Neural progenitor cell (in vitro differentiated cells): ENCODE data around the gene PROSER1. TPM values are rescaled to one million over a fixed set of nuclear protein-coding genes. Genes with fewer than 3 reads are reported as not detected.
A peak's percentile ranks its signal among the peaks of the same experiment; 100 is the strongest.

Experiments
- DNase-seq: peaks from one replicate; pipeline ENCODE4 v3.0.0-alpha.2; 2016; ENCODE audit warnings: low spot score
- H2AFZ ChIP-seq: fragments of 200-600 bp; sonication (generic); replicated peaks from 2 replicates; pipeline ENCODE4 v1.6.1; 2016; ENCODE audit warnings: antibody characterized with exemption
- H3F3A ChIP-seq: fragments of 200-600 bp; sonication (generic); 2 replicates; pipeline ENCODE4 v1.6.1; 2016; ENCODE audit warnings: antibody characterized with exemption, low read depth
- H3K27ac ChIP-seq: fragments of 200-600 bp; sonication (generic); 2 replicates; pipeline ENCODE4 v1.5.1; 2016; ENCODE audit warnings: mild to moderate bottlenecking
- H3K27me3 ChIP-seq: fragments of 200-600 bp; sonication (generic); 2 replicates; pipeline ENCODE4 v1.6.1; 2016; ENCODE audit warnings: mild to moderate bottlenecking, moderate library complexity
- H3K36me3 ChIP-seq: fragments of 200-600 bp; sonication (generic); 2 replicates; pipeline ENCODE4 v1.5.1; 2016
- H3K4me1 ChIP-seq: fragments of 200-600 bp; sonication (generic); 2 replicates; pipeline ENCODE4 v1.6.1; 2016; ENCODE audit warnings: mixed run types
- H3K4me2 ChIP-seq: fragments of 200-600 bp; sonication (generic); 2 replicates; pipeline ENCODE4 v1.6.1; 2016
- H3K4me3 ChIP-seq: fragments of 200-600 bp; sonication (generic); 2 replicates; pipeline ENCODE4 v1.5.1; 2016
- H3K79me2 ChIP-seq: fragments of 200-600 bp; sonication (generic); 2 replicates; pipeline ENCODE4 v1.6.1; 2016; ENCODE audit warnings: low read depth
- H3K9ac ChIP-seq: fragments of 200-600 bp; sonication (generic); 2 replicates; pipeline ENCODE4 v1.6.1; 2016
- H3K9me3 ChIP-seq: fragments of 200-600 bp; sonication (generic); 2 replicates; pipeline ENCODE4 v1.5.1; 2016; ENCODE audit warnings: low read depth
- H4K20me1 ChIP-seq: fragments of 200-600 bp; sonication (generic); 2 replicates; pipeline ENCODE4 v1.6.1; 2016; ENCODE audit warnings: low read depth
- H3K27ac Mint-ChIP-seq: 3 replicates; pipeline ENCODE4 v1.8.0; 2021; ENCODE audit warnings: mixed read lengths
- H3K27me3 Mint-ChIP-seq: 2 replicates; pipeline ENCODE4 v1.8.0; 2022; ENCODE audit warnings: low read depth, mild to moderate bottlenecking, inconsistent platforms, moderate library complexity, mixed read lengths; ENCODE audit not compliant: insufficient read depth
- H3K36me3 Mint-ChIP-seq: 3 replicates; pipeline ENCODE4 v1.8.0; 2021; ENCODE audit warnings: mixed read lengths
- H3K4me1 Mint-ChIP-seq: 3 replicates; pipeline ENCODE4 v1.8.0; 2021; ENCODE audit warnings: mixed read lengths
- H3K4me3 Mint-ChIP-seq: 3 replicates; pipeline ENCODE4 v1.8.0; 2021; ENCODE audit warnings: mild to moderate bottlenecking, moderate library complexity, mixed read lengths
- H3K9me3 Mint-ChIP-seq: 3 replicates; pipeline ENCODE4 v1.8.0; 2020; ENCODE audit warnings: mixed read lengths
- CTCF ChIP-seq: fragments of 200-600 bp; sonication (generic); IDR thresholded peaks from 2 replicates; pipeline ENCODE4 v1.5.1; 2017; ENCODE audit warnings: antibody characterized with exemption, mild to moderate bottlenecking
- EZH2 ChIP-seq: fragments of 200-600 bp; sonication (generic); IDR thresholded peaks from 2 replicates; pipeline ENCODE4 v1.6.1; 2017; ENCODE audit warnings: antibody characterized with exemption, mild to moderate bottlenecking, moderate library complexity
- EZH2phosphoT487 ChIP-seq: fragments of 200-600 bp; sonication (generic); IDR thresholded peaks from 2 replicates; pipeline ENCODE4 v1.6.1; 2017; ENCODE audit warnings: antibody characterized with exemption
- total RNA-seq: library from RNA; depleted of rRNA; stranded (reverse); fragments of >200 nt; gene quantifications from 2 replicates; pipeline ENCODE4 v1.2.3, GENCODE V29; 2015; ENCODE audit warnings: low replicate concordance

PROSER1 gene
- total RNA-seq, 1 donor from 2014 or later = 72.0 TPM

GRCh38 chr13:39020853-39021462 is 16.9 kb downstream of the PROSER1 start:
- H3K27ac Mint-ChIP-seq = no peak overlapping the region
- peaks cover 24% of the 10 kb centered on the region for H3K36me3 Mint-ChIP-seq
- H3K4me1 Mint-ChIP-seq = no peaks in the 10 kb centered on the region

GRCh38 chr13:39016787-39017186 is 21.1 kb downstream of the PROSER1 start:
- no peak overlapping the region for H2AFZ ChIP-seq
- DNase-seq = peak; percentile 68
- H3K36me3 ChIP-seq = peaks cover 18% of the 10 kb centered on the region
- TF ChIP-seq EZH2 (no peak), CTCF (peak; percentile 75), EZH2phosphoT487 (no peak)
- H3K27ac Mint-ChIP-seq = no peak overlapping the region
- no peak overlapping the region for H3K9ac ChIP-seq
- no peaks in the 10 kb centered on the region for H3K4me1 Mint-ChIP-seq
- no peaks in the 10 kb centered on the region for H3K9me3 Mint-ChIP-seq
- no peak overlapping the region for H3K27ac ChIP-seq
- peaks cover 6% of the 10 kb centered on the region for H4K20me1 ChIP-seq
- H3K36me3 Mint-ChIP-seq = peaks cover 27% of the 10 kb centered on the region
- no peaks in the 10 kb centered on the region for H3K27me3 Mint-ChIP-seq
- H3K4me3 ChIP-seq = no peak overlapping the region
- H3K79me2 ChIP-seq = no peaks in the 10 kb centered on the region
- H3K27me3 ChIP-seq = no peaks in the 10 kb centered on the region
- no peaks in the 10 kb centered on the region for H3K4me1 ChIP-seq
- no peak overlapping the region for H3K4me3 Mint-ChIP-seq
- no peaks in the 10 kb centered on the region for H3K9me3 ChIP-seq
- H3K4me2 ChIP-seq = no peak overlapping the region
- peaks cover 27% of the 10 kb centered on the region for H3F3A ChIP-seq

More at GRCh38 chr13:39020853-39021462, 16.9 kb downstream of the PROSER1 start:
- H3K4me2 ChIP-seq = no peak overlapping the region
- no peak overlapping the region for H3K27ac ChIP-seq
- H3K4me3 ChIP-seq = no peak overlapping the region
- no peak overlapping the region for H3K4me3 Mint-ChIP-seq
- no peak overlapping the region for H3K9ac ChIP-seq
- H3K36me3 ChIP-seq = peaks cover 32% of the 10 kb centered on the region
- H3K9me3 ChIP-seq = no peaks in the 10 kb centered on the region
- peaks cover 26% of the 10 kb centered on the region for H3K4me1 ChIP-seq
- TF ChIP-seq CTCF (no peak), EZH2 (no peak), EZH2phosphoT487 (no peak)
- no peaks in the 10 kb centered on the region for H3K9me3 Mint-ChIP-seq
- H3K27me3 Mint-ChIP-seq = no peaks in the 10 kb centered on the region
- H4K20me1 ChIP-seq = peaks cover 6% of the 10 kb centered on the region
- H3K27me3 ChIP-seq = no peaks in the 10 kb centered on the region
- H2AFZ ChIP-seq = no peak overlapping the region
- DNase-seq = no peak
- peaks cover 27% of the 10 kb centered on the region for H3F3A ChIP-seq
- H3K79me2 ChIP-seq = no peaks in the 10 kb centered on the region

GRCh38 chr13:39016087-39016486 is 21.8 kb downstream of the PROSER1 start:
- H3K9me3 Mint-ChIP-seq = no peaks in the 10 kb centered on the region
- Histone ChIP-seq H3K4me2 (no peak overlapping the region), H3K79me2 (no peaks in the 10 kb centered on the region), H3K27me3 (no peaks in the 10 kb centered on the region), H4K20me1 (peaks cover 6% of the 10 kb centered on the region), H3K27ac (no peak overlapping the region), H3K9ac (no peak overlapping the region), H2AFZ (no peak overlapping the region), H3K36me3 (peaks cover 18% of the 10 kb centered on the region), H3K4me3 (no peak overlapping the region), H3F3A (peaks cover 27% of the 10 kb centered on the region), H3K9me3 (no peaks in the 10 kb centered on the region), H3K4me1 (no peaks in the 10 kb centered on the region)
- H3K36me3 Mint-ChIP-seq = peaks cover 27% of the 10 kb centered on the region
- no peak for TF ChIP-seq EZH2
- TF ChIP-seq CTCF = no peak
- TF ChIP-seq EZH2phosphoT487 = no peak
- no peak for DNase-seq
- no peak overlapping the region for H3K27ac Mint-ChIP-seq
- no peaks in the 10 kb centered on the region for H3K4me1 Mint-ChIP-seq
- no peak overlapping the region for H3K4me3 Mint-ChIP-seq
- no peaks in the 10 kb centered on the region for H3K27me3 Mint-ChIP-seq
